GM19328 (cell line): ENCODE data around the gene TINAG.
"Not testable (repeated sequence)": the region's sequence is repeated elsewhere in the genome, so short reads cannot be mapped to it uniquely, and the experiment has no call there.

Experiments used
- ATAC-seq: cut with Tn5 transposase; IDR thresholded peaks from one replicate; pipeline ENCODE4 v1.9.1; 2021; ENCODE audit warnings: mild to moderate bottlenecking, moderate library complexity; ENCODE audit not compliant: unreplicated experiment

Gene TINAG

GRCh38 chr6:54307439-54307910, 766 bp upstream of the TINAG start:
- no peak for ATAC-seq

- ATAC-seq = no peak
Observed at GRCh38 chr6:54308986-54309315, 710 bp downstream of the TINAG start.

- no peak for ATAC-seq
Observed at GRCh38 chr6:54310377-54311152, 2.3 kb downstream of the TINAG start.

GRCh38 chr6:54315656-54316055, 7.4 kb downstream of the TINAG start:
- no peak for ATAC-seq

GRCh38 chr6:54320871-54321270, 12.6 kb downstream of the TINAG start:
- ATAC-seq = no peak

GRCh38 chr6:54327631-54328030, 19.4 kb downstream of the TINAG start:
- ATAC-seq = no peak

- not testable (repeated sequence) for ATAC-seq
Observed at GRCh38 chr6:54331571-54331970, 23.3 kb downstream of the TINAG start.

- ATAC-seq = no peak
Observed at GRCh38 chr6:54335871-54336270, 27.6 kb downstream of the TINAG start.

- ATAC-seq = no peak
Observed at GRCh38 chr6:54353975-54354374, 45.7 kb downstream of the TINAG start.

GRCh38 chr6:54354608-54355007, 46.4 kb downstream of the TINAG start:
- no peak for ATAC-seq

- ATAC-seq = no peak
Observed at GRCh38 chr6:54357141-54357540, 48.9 kb downstream of the TINAG start.

- no peak for ATAC-seq
Observed at GRCh38 chr6:54361188-54361587, 52.9 kb downstream of the TINAG start.

- ATAC-seq = no peak
Observed at GRCh38 chr6:54361734-54362133, 53.5 kb downstream of the TINAG start.

GRCh38 chr6:54366667-54367327, 58.6 kb downstream of the TINAG start:
- no peak for ATAC-seq

- ATAC-seq = no peak
Observed at GRCh38 chr6:54377776-54378175, 69.5 kb downstream of the TINAG start.

- no peak for ATAC-seq
Observed at GRCh38 chr6:54386295-54386694, 78.1 kb downstream of the TINAG start.

- ATAC-seq = no peak
Observed at GRCh38 chr6:54390362-54390761, 82.1 kb downstream of the TINAG start.

- no peak for ATAC-seq
Observed at GRCh38 chr6:54391577-54391976, 83.3 kb downstream of the TINAG start.

- no peak for ATAC-seq
Observed at GRCh38 chr6:54403096-54403495, 94.9 kb downstream of the TINAG start.

GRCh38 chr6:54404791-54405190, 96.5 kb downstream of the TINAG start:
- ATAC-seq = no peak

GRCh38 chr6:54411767-54412166, 103.5 kb downstream of the TINAG start:
- no peak for ATAC-seq

- ATAC-seq = no peak
Observed at GRCh38 chr6:54415517-54415916, 107.3 kb downstream of the TINAG start.
